ENCODE measurements around the gene TRIM63.

Gene TRIM63

GRCh38 chr1:26031611-26032220 lies 35.7 kb downstream of the TRIM63 start:
- no peak for DNase-seq

GRCh38 chr1:26031196-26031595 lies 36.2 kb downstream of the TRIM63 start:
- DNase-seq, result no peak

DNA sequence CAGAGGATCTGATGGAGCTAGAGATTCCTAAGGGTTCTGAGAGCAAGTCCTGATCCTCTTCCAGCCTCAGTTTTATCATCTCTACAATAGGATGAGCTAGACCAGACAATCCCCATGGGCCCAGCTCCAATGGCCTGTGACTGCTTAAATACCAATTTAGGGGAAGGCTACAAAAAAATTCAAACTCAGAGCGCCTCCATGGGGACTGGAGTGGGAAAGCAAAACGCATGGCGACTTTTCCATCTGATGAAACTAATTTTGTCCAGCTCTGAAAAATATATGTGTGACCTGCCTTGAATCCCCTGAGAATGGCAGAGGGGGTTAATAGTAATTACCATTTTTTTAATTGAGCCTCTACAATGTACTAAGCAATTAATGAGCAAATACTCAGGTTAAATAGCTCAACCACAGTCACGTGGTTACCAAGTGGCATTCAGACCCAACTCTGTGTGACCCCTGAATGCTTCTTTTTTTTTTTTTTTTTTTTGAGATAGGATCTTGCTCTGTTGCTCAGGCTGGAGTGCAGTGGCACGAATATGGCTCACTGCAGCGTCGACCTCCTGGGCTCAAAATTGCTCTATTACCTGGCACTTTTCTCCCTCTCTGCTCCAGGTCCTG lies 37.5 kb downstream of the TRIM63 start:
- DNase-seq, result peak; percentile 41

DNA sequence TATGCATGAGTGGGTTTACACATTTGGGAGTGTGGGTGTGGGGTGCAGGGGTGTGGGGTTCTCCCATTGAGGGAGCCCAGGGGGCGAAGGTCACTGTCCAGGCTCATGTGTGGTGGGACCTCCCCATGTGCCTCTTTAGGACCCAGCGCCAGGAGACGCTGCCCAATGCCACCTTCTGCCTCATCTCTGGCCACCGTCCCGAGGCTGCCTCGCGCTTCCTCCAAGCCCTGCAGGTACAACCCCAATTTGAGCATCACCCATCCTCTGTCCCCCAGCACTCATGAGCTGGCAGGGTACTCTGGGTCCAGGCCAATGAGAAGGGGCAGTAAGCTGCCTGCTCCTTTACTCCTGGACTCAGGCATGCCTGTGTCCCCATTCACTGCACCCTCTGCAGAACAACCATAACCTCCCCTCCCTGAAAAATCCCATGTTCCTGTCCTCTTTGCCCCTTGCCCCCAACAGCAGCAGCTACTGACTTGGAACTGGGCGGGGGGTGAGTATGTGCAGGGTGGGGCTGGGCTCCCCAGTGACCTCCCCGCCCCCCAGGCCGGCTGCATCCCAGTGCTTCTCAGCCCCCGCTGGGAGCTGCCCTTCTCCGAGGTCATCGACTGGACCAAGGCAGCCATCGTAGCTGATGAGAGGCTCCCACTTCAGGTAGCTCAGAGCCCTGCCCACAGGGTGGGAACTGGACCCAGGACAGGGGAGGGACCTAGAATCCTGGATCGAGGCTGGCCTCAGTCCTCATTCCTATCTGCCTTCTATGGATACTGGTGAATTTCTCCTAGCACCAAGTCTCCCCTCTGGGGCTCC lies 38.2 kb downstream of the TRIM63 start:
- DNase-seq, result no peak

GRCh38 chr1:26028490-26028980 lies 38.9 kb downstream of the TRIM63 start:
- no peak for DNase-seq

DNA sequence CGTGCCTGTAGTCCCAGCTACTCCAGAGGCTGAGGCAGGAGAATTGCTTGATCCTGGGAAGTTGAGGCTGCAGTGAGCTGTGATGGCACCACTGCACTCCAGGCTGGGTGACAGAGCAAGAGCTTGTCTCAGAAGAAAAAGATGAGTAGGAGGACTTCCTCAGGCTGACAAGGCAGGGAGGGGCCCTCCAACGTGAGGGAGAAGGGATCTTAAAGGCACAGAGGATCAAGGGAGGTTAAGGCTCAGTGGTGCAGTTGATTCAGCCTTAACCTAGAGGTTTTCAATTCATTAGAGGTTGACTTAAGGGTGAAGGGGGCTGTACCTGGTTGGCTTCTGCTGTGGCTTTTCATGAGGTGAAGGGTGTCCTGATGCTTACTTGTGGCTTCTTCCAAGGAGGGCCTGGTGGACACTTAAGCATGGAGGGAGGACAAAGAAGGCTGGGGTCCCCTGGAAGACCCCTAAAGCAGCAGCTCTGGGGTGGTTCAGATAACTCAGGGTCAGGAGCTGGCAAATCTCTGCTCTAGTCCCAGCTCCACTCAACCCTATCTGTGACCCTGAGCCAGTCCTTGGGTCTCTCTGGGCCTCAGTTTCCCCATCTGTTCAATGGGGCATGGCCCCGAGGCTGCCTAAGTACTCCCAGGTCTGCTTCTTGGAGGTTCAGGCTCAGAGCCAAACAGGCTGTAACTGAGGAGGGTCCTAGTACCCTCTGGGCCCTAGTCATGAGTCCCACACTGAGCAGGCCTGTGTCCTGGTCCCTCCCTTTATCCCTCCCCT lies 39.5 kb downstream of the TRIM63 start:
- DNase-seq, result no peak

DNA sequence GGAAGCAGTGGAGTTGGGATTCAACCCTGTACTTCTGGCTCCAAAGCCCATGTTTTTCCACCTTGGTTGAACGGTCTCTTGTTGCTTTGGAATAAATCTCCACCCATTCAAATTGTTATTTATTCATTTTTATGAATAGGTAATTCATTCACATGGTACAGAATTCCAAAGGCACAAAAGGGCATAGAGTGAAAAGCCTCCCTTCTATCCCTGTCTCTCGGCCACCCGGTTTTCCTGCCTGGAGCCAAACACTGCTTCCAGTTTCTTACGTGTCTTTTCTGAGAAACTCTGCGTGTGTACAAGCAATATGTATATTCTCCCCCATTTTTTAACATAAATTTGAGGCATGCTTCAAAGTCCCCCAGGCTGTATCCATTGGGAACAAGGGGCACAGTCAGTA lies 41.9 kb downstream of the TRIM63 start:
- no peak for DNase-seq

GRCh38 chr1:26025060-26025459 lies 42.4 kb downstream of the TRIM63 start:
- DNase-seq, result no peak

- DNase-seq, result no peak
These were observed 43.6 kb downstream of the TRIM63 start for GRCh38 chr1:26023826-26024225.

DNA sequence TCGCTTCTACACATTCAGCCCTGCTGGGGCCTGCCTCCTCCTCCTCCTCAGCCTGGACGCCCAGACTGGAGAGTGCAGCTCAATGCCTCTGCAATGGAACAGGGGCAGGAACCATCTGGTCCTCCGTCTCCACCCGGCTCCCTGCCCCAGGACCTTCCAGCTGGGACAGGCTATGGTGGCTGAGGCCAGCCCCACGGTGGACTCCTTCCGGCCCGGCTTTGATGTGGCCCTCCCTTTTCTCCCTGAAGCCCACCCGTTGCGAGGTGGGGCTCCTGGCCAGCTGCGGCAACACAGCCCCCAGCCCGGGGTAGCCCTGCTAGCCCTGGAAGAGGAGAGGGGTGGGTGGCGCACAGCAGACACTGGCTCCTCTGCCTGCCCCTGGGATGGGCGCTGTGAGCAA lies 44.4 kb downstream of the TRIM63 start:
- DNase-seq, result no peak

DNA sequence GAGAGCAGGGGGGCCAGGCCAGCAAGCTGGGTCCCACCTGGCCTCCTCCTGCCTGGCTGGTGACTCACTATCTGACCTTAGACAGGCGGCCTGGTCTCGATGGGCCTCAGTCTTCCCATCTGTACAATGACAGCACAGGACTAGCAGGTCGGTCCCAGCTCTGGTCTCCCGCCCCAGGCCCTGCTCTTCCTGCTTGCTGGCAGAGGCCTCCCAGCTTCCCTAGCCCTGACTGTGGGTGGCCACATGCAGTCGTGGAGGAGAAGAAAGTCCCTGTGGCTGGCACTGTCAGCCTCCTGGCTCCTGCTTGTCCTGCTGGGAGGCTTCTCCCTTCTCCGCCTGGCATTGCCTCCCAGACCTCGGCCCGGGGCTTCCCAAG lies 45.0 kb downstream of the TRIM63 start:
- DNase-seq, result no peak

GRCh38 chr1:26021647-26022403 lies 45.6 kb downstream of the TRIM63 start, which contains the start of gene EXTL1:
TSS of gene EXTL1 (plus strand) at chr1:26021775. CDS start at chr1:26022647, 872 bp downstream.
- no peak for DNase-seq

DNA sequence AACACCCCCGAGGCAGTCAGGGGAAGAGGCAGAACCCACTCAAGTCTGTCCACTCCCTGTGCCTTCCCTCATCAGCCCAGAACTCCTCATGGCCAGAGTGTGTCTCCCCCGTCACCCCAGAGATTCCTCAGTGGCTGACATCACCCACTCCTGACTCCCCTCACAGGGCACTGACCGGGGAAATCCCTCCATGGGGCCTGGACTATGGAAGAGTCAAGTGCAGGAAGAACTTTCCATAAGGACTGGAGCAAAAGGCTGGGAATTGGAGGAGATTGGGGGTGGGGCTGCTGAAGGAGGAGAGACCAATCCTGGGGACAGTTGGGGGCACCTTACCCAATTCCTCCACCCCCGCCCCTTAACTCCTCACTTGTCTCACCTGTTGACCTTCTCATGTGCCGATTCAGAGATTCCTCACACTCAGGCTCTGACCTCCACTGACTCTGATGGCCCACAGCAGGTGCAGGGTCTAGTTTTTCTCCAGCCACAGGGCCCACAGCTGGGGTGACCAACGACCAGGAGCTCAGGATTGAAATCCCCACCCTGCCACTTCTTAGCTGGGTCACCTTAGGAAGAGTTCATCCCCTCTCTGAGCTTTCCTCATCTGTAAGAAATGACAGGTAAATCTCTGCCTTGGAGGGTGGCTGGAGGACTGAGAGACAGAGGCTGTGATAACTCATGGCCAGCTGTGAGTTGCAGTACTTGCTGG lies 46.3 kb downstream of the TRIM63 start:
- DNase-seq, result no peak

GRCh38 chr1:26020330-26020768 lies 47.1 kb downstream of the TRIM63 start:
- DNase-seq, result no peak

GRCh38 chr1:26019641-26020315 lies 47.7 kb downstream of the TRIM63 start:
- DNase-seq, result no peak

DNA sequence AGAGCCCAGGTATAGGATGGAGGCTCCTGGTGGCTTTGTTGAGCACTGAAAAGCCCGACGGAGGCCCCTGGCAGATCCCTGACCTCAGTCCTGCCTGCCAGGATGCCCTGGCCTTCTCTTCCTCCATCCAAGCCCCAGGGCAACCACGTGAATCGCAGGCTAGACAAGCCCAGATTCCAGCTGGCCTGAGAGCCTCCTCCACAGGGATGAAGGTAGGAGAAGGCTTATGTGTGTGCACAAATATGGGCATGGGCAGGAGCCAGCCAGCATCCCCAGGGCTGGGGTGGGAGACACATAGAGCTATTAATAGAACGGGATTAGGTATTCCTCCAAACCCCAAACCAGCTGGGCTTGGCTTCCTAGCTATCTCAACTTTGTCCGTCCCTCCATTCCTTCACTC lies 49.8 kb downstream of the TRIM63 start:
- DNase-seq, result no peak

DNA sequence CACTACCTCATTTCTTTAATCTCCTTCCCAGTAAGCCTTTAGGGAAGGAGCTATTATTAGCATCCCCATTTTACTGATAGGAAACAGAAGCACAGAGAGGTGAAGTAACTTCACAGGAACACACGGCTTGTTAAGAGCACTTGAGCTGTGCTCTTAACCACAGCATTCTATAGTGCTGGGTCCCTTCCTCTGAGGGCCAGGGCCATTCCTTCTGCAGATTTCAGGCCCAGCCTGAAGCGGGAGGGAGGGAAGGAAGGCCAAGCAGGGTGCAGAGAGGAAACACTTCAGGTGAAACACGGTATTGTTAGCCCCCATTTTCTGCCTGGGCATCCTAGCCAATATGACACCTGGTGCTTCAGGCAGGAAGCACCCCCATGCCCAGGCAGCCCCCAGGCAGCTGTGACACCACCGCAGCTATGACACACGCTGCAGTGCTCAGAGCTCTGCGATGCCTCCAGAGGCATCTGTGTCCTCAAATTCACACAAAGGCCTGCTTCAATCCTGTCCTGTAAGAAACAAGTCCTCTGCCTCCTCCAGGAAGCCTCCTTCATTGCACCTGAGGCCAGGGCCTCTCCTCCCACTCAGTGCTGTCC lies 50.4 kb downstream of the TRIM63 start:
- DNase-seq, result no peak

DNA sequence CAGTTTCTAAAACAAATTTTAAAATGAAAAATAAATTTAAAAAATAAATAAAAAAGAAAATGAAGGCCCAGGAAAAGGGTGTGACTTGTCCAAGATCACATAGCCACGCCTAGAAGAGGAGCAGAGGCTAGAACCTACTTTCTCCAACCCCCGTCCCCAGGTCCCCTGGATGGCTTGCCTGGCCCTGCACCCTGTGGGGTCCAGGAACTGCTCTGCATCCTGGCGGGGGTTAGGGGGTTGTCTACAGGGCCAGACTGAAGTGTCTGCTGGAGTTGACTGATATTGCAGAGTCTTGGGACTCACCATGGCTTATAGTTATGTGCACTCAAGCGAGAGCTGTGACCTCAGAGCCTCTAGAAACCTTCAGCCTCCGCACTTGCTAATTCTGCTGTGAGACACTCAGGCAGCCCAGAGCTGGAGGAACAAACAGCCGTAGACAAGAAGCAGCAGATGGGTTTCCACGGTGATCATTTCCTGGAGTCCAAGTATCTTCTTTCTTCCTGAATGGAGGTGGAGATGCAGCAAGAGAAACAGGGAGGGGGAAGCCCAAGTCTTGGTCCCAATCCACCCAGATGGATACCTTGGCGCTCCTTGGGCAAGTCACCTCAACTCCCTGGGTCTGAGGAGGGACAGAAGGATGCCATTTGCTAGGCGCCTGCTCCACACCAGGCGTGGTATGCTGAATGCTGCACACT lies 51.0 kb downstream of the TRIM63 start:
- DNase-seq, result no peak

- DNase-seq, result peak; percentile 62
These were observed 52.1 kb downstream of the TRIM63 start for GRCh38 chr1:26015358-26015757.

DNA sequence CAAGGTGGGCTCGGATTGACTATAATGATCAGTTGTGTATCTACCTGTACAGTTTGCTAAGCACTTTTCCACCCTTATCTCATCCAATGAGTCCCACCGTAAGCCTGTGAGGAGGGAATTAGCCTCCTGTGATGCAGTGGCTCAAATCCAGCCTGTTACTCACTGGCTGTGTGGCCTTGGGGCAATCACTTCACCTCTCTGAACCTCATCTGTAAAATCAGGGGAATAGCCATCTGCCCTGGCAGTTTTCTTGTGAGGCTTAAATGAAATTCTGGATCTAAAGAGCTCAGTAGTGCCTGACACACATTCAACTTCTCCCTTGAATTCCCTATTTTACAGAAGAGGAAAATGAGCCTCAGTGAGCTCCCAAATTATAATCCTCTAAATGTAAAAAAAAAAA lies 53.3 kb downstream of the TRIM63 start:
- DNase-seq, result no peak

All from hematopoietic multipotent progenitor cell treated with erythropoietin and hydrocortisone succinate and interleukin-3 and kit ligand, for 6 days (in vitro differentiated cells).